Calu3 (cell line): Measurements from ENCODE around the gene RASSF7. TPM values are rescaled to one million over a fixed set of nuclear protein-coding genes. Genes with fewer than 3 reads are reported as not detected.

Source experiments
- BruUV-seq: library from RNA; stranded (reverse); fragments of 400-500 nt; replicated peaks from 2 replicates; lab custom pipeline; 2021; lab: Mats Ljungman, UMichigan
- CTCF ChIA-PET: fragments of 300-600 bp; sonication (Branson Sonifier 250); formaldehyde crosslinking; loops from one replicate; lab custom pipeline; 2022; ENCODE audit warnings: antibody characterized with exemption; lab: Charles Lee
- DNase-seq: peaks from one replicate; pipeline ENCODE4 v3.0.0; 2022
- H3K27ac Mint-ChIP-seq: one replicate; pipeline ENCODE4 v1.8.0; 2022; ENCODE audit warnings: mixed read lengths; ENCODE audit not compliant: unreplicated experiment
- H3K27me3 Mint-ChIP-seq: one replicate; pipeline ENCODE4 v1.8.0; 2022; ENCODE audit warnings: mixed read lengths; ENCODE audit not compliant: unreplicated experiment
- H3K36me3 Mint-ChIP-seq: one replicate; pipeline ENCODE4 v1.8.0; 2022; ENCODE audit warnings: mild to moderate bottlenecking, moderate library complexity, mixed read lengths; ENCODE audit not compliant: insufficient read depth, unreplicated experiment
- H3K4me1 Mint-ChIP-seq: one replicate; pipeline ENCODE4 v1.8.0; 2022; ENCODE audit warnings: mild to moderate bottlenecking, low read depth, mixed read lengths; ENCODE audit not compliant: unreplicated experiment
- H3K4me3 Mint-ChIP-seq: one replicate; pipeline ENCODE4 v1.8.0; 2022; ENCODE audit warnings: mild to moderate bottlenecking, low read depth, moderate library complexity, mixed read lengths; ENCODE audit not compliant: unreplicated experiment
- H3K9me3 Mint-ChIP-seq: one replicate; pipeline ENCODE4 v1.8.0; 2022; ENCODE audit warnings: low read depth, mixed read lengths; ENCODE audit not compliant: unreplicated experiment
- CTCF ChIP-seq: fragments of 200-600 bp; IDR thresholded peaks from one replicate; pipeline ENCODE4 v1.8.0; 2022; ENCODE audit warnings: antibody characterized with exemption; ENCODE audit not compliant: unreplicated experiment
- intact Hi-C: fragments of 100-400 bp; cut with micrococcal nuclease; formaldehyde crosslinking; loops from one replicate; pipeline ENCODE4 v1.10.0; 2022; ENCODE audit not compliant: unreplicated experiment
- total RNA-seq: library from RNA; stranded (reverse); gene quantifications from 2 replicates; pipeline ENCODE4 v1.2.3, GENCODE V29; 2022

RASSF7 gene
- total RNA-seq, 1 experiment from 2014 or later, result 93.3 TPM

- no peak for TF ChIP-seq CTCF
- no peaks in the 10 kb centered on the region for H3K9me3 Mint-ChIP-seq
- H3K27me3 Mint-ChIP-seq, result no peaks in the 10 kb centered on the region
- CTCF ChIA-PET, result interaction anchor here (1.2 kb wide), 1 partner anchor 25 kb away, joined by 3 read pairs; no protein-coding TSS in a partner anchor
- peaks cover 23% of the 10 kb centered on the region for H3K4me1 Mint-ChIP-seq
- no peak overlapping the region for H3K27ac Mint-ChIP-seq
- no peak for DNase-seq
- intact Hi-C loops, result no loop called here
- H3K4me3 Mint-ChIP-seq, result no peak overlapping the region
- peaks cover 57% of the 10 kb centered on the region for H3K36me3 Mint-ChIP-seq
- no TSS peak for BruUV-seq
Observed at GRCh38 chr11:586376-587316, 25.9 kb downstream of the RASSF7 start.

- BruUV-seq, result no TSS peak
- Mint-ChIP-seq H3K4me3 (peak overlapping the region; percentile 10), H3K9me3 (no peaks in the 10 kb centered on the region), H3K27ac (peak overlapping the region; percentile 33), H3K27me3 (no peaks in the 10 kb centered on the region), H3K36me3 (peaks cover 58% of the 10 kb centered on the region), H3K4me1 (peaks cover 23% of the 10 kb centered on the region)
- intact Hi-C loops, result no loop called here
- CTCF ChIA-PET, result interaction anchor here (1.2 kb wide), 2 partner anchors 26 to 32 kb away, joined by 3 read pairs; no protein-coding TSS in a partner anchor
- DNase-seq, result no peak
- TF ChIP-seq CTCF, result no peak
Observed at GRCh38 chr11:587546-587945, 26.8 kb downstream of the RASSF7 start.

- no peak for TF ChIP-seq CTCF
- no peaks in the 10 kb centered on the region for H3K9me3 Mint-ChIP-seq
- peak; percentile 58 for DNase-seq
- H3K4me1 Mint-ChIP-seq, result peaks cover 23% of the 10 kb centered on the region
- intact Hi-C loops, result no loop called here
- no peaks in the 10 kb centered on the region for H3K27me3 Mint-ChIP-seq
- H3K27ac Mint-ChIP-seq, result peak overlapping the region; percentile 33
- CTCF ChIA-PET, result interaction anchor here (1.2 kb wide), 2 partner anchors 26 to 32 kb away, joined by 3 read pairs; no protein-coding TSS in a partner anchor
- peaks cover 57% of the 10 kb centered on the region for H3K36me3 Mint-ChIP-seq
- no TSS peak for BruUV-seq
- H3K4me3 Mint-ChIP-seq, result peak overlapping the region; percentile 10
Observed at GRCh38 chr11:587978-588380, 27.2 kb downstream of the RASSF7 start.

GRCh38 chr11:589798-590197 is 29.0 kb downstream of the RASSF7 start:
- H3K4me3 Mint-ChIP-seq, result no peak overlapping the region

More at GRCh38 chr11:589798-590197, 29.0 kb downstream of the RASSF7 start:
- BruUV-seq, result no TSS peak
- H3K4me1 Mint-ChIP-seq, result peaks cover 23% of the 10 kb centered on the region
- DNase-seq, result no peak
- CTCF ChIA-PET, result no interaction called here
- TF ChIP-seq CTCF, result no peak
- no peaks in the 10 kb centered on the region for H3K9me3 Mint-ChIP-seq
- peaks cover 63% of the 10 kb centered on the region for H3K36me3 Mint-ChIP-seq
- intact Hi-C loops, result no loop called here
- no peak overlapping the region for H3K27ac Mint-ChIP-seq
- H3K27me3 Mint-ChIP-seq, result no peaks in the 10 kb centered on the region
